HepG2 (cell line): ENCODE results near the gene THRA. TPM values are rescaled to one million over a fixed set of nuclear protein-coding genes. Genes with fewer than 3 reads are reported as not detected.

Experiments used
- HOXA9 ChIP-seq: sonication (generic); formaldehyde crosslinking; IDR thresholded peaks from 2 replicates; pipeline ENCODE4 v1.8.1; 2022; ENCODE audit warnings: missing genetic modification reagents, mild to moderate bottlenecking, moderate library complexity, borderline replicate concordance
- NFE2 ChIP-seq: sonication (generic); formaldehyde crosslinking; IDR thresholded peaks from 2 replicates; pipeline ENCODE4 v1.4.0; 2020; ENCODE audit warnings: missing genetic modification reagents
- NFIB ChIP-seq: sonication (generic); formaldehyde crosslinking; IDR thresholded peaks from 2 replicates; pipeline ENCODE4 v1.9.0; 2021; ENCODE audit warnings: missing genetic modification reagents, mild to moderate bottlenecking, borderline replicate concordance
- NFKBIZ ChIP-seq: IDR thresholded peaks from 2 replicates; pipeline ENCODE4 v1.6.1; 2018; ENCODE audit warnings: missing genetic modification reagents, missing compliant biosample characterization
- NRL ChIP-seq: sonication (generic); formaldehyde crosslinking; IDR thresholded peaks from 2 replicates; pipeline ENCODE4 v1.5.0; 2020; ENCODE audit warnings: missing genetic modification reagents, mild to moderate bottlenecking, moderate library complexity, borderline replicate concordance
- PAXIP1 ChIP-seq: sonication (generic); formaldehyde crosslinking; conservative IDR thresholded peaks from 2 replicates; pipeline ENCODE4 v1.4.0; 2020; ENCODE audit warnings: mild to moderate bottlenecking, missing genetic modification reagents, moderate library complexity
- SMAD3 ChIP-seq: sonication (generic); formaldehyde crosslinking; IDR thresholded peaks from 2 replicates; pipeline ENCODE4 v1.4.0; 2020; ENCODE audit warnings: missing genetic modification reagents
- ZHX1 ChIP-seq: sonication (generic); formaldehyde crosslinking; IDR thresholded peaks from 2 replicates; pipeline ENCODE4 v1.8.1; 2022; ENCODE audit warnings: low read depth, mild to moderate bottlenecking, missing genetic modification reagents
- ZNF713 ChIP-seq: sonication (generic); formaldehyde crosslinking; IDR thresholded peaks from 2 replicates; pipeline ENCODE4 v1.4.0; 2020; ENCODE audit warnings: mild to moderate bottlenecking, missing genetic modification reagents
- ZNF782 ChIP-seq: sonication (generic); formaldehyde crosslinking; IDR thresholded peaks from 2 replicates; pipeline ENCODE4 v1.4.0; 2020; ENCODE audit warnings: missing genetic modification reagents, mild to moderate bottlenecking, borderline replicate concordance
- polyA plus RNA-seq, 8 experiments: library from polyadenylated mRNA; depleted of rRNA in 3 of 8; stranded (reverse) in 7 of 8; unstranded in 1 of 8; fragments of >200 nt; fragmentation: Illumina TruSeq in 4 of 8; extraction: Trizol in 4 of 8; gene quantifications; 2 replicates each; pipeline versions ENCODE4 v1.2.1 to v1.2.3, GENCODE V29; 2011 to 2016; ENCODE audit warnings: low read depth in 4 of 8, missing spikeins in 1 of 8, mixed read lengths in 1 of 8; ENCODE audit not compliant: insufficient read depth in 1 of 8
- total RNA-seq, 5 experiments: library from RNA; depleted of rRNA; stranded (reverse); fragments of >200 nt; fragmentation: Illumina TruSeq; extraction: Trizol; gene quantifications; 2 replicates each; pipeline ENCODE4 v1.2.3, GENCODE V29; 2016; ENCODE audit warnings: low read depth in 1 of 5
- TF ChIP-seq, protein P1 (sequence below): sonication (generic); formaldehyde crosslinking; IDR thresholded peaks from 2 replicates; pipeline ENCODE4 v1.4.0; 2020; ENCODE audit warnings: missing genetic modification reagents
- TF ChIP-seq, protein P2 (sequence below): IDR thresholded peaks from 2 replicates; pipeline ENCODE4 v1.6.1; 2016; ENCODE audit warnings: low read depth, control low read depth
- TF ChIP-seq, protein P3 (sequence below): sonication (generic); formaldehyde crosslinking; IDR thresholded peaks from 2 replicates; pipeline ENCODE4 v1.5.1; 2020; ENCODE audit warnings: missing genetic modification reagents, mild to moderate bottlenecking, borderline replicate concordance

Gene THRA
- total and polyA plus RNA-seq, 2 of the 13 experiments (the other 11 are each of a cell fraction or from before 2014, with no cell fraction given), result 8.0 to 9.9 TPM

- peak; percentile 100 for TF ChIP-seq NRL (CRISPR knock-in tag)
- no peak for TF ChIP-seq NFIB (CRISPR knock-in tag)
- TF ChIP-seq, protein P1, sequence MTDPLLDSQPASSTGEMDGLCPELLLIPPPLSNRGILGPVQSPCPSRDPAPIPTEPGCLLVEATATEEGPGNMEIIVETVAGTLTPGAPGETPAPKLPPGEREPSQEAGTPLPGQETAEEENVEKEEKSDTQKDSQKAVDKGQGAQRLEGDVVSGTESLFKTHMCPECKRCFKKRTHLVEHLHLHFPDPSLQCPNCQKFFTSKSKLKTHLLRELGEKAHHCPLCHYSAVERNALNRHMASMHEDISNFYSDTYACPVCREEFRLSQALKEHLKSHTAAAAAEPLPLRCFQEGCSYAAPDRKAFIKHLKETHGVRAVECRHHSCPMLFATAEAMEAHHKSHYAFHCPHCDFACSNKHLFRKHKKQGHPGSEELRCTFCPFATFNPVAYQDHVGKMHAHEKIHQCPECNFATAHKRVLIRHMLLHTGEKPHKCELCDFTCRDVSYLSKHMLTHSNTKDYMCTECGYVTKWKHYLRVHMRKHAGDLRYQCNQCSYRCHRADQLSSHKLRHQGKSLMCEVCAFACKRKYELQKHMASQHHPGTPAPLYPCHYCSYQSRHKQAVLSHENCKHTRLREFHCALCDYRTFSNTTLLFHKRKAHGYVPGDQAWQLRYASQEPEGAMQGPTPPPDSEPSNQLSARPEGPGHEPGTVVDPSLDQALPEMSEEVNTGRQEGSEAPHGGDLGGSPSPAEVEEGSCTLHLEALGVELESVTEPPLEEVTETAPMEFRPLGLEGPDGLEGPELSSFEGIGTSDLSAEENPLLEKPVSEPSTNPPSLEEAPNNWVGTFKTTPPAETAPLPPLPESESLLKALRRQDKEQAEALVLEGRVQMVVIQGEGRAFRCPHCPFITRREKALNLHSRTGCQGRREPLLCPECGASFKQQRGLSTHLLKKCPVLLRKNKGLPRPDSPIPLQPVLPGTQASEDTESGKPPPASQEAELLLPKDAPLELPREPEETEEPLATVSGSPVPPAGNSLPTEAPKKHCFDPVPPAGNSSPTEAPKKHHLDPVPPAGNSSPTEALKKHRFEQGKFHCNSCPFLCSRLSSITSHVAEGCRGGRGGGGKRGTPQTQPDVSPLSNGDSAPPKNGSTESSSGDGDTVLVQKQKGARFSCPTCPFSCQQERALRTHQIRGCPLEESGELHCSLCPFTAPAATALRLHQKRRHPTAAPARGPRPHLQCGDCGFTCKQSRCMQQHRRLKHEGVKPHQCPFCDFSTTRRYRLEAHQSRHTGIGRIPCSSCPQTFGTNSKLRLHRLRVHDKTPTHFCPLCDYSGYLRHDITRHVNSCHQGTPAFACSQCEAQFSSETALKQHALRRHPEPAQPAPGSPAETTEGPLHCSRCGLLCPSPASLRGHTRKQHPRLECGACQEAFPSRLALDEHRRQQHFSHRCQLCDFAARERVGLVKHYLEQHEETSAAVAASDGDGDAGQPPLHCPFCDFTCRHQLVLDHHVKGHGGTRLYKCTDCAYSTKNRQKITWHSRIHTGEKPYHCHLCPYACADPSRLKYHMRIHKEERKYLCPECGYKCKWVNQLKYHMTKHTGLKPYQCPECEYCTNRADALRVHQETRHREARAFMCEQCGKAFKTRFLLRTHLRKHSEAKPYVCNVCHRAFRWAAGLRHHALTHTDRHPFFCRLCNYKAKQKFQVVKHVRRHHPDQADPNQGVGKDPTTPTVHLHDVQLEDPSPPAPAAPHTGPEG, result peak; percentile 95
- TF ChIP-seq, protein P2, sequence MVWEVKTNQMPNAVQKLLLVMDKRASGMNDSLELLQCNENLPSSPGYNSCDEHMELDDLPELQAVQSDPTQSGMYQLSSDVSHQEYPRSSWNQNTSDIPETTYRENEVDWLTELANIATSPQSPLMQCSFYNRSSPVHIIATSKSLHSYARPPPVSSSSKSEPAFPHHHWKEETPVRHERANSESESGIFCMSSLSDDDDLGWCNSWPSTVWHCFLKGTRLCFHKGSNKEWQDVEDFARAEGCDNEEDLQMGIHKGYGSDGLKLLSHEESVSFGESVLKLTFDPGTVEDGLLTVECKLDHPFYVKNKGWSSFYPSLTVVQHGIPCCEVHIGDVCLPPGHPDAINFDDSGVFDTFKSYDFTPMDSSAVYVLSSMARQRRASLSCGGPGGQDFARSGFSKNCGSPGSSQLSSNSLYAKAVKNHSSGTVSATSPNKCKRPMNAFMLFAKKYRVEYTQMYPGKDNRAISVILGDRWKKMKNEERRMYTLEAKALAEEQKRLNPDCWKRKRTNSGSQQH (CRISPR knock-in tag), result no peak; the same call in 1 of the 2 replicates
- TF ChIP-seq, protein P3, sequence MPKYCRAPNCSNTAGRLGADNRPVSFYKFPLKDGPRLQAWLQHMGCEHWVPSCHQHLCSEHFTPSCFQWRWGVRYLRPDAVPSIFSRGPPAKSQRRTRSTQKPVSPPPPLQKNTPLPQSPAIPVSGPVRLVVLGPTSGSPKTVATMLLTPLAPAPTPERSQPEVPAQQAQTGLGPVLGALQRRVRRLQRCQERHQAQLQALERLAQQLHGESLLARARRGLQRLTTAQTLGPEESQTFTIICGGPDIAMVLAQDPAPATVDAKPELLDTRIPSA, result no peak; the same call in 1 of the 2 replicates
- 0 out of 2 replicates have a peak, but pooled peaks have one; percentile 2 for TF ChIP-seq NFE2
- peak; percentile 93 for TF ChIP-seq PAXIP1 (CRISPR knock-in tag)
- no peak for TF ChIP-seq ZNF713 (CRISPR knock-in tag)
- peak; percentile 93; the same call in 1 of the 2 replicates for TF ChIP-seq HOXA9
- peak; percentile 88; the same call in 1 of the 2 replicates for TF ChIP-seq ZHX1
- TF ChIP-seq NFKBIZ (CRISPR knock-in tag), result 0 out of 2 replicates have a peak, but pooled peaks have one; percentile 51
- TF ChIP-seq ZNF782 (CRISPR knock-in tag), result peak; percentile 98
- TF ChIP-seq SMAD3 (CRISPR knock-in tag), result peak; percentile 91
Measured at GRCh38 chr17:40100669-40101366, 38.1 kb downstream of the THRA start (continued).
